ENCODE measurements around the gene KEAP1. TPM values are rescaled to one million over a fixed set of nuclear protein-coding genes. Genes with fewer than 3 reads are reported as not detected.

KEAP1 gene
- polyA plus RNA-seq, 1 donor from 2014 or later, result 39.0 TPM

GRCh38 chr19:10450191-10450852, 52.8 kb downstream of the KEAP1 start:
- Histone ChIP-seq H4K20me1 (ENCODE audit: insufficient read depth) (no peaks in the 10 kb centered on the region), H3K27ac (ENCODE audit: low read length) (no peak overlapping the region), H3K79me2 (replicated peaks; ENCODE audit: insufficient read depth, low read length) (peaks cover 6% of the 10 kb centered on the region), H3F3A (ENCODE audit: insufficient read depth, low read length, poor library complexity, severe bottlenecking) (no peaks in the 10 kb centered on the region), H3K4me2 (ENCODE audit: low read length) (no peak overlapping the region), H3K4me3 (ENCODE audit: low read length) (no peak overlapping the region), H2AFZ (ENCODE audit: low read depth, low read length) (no peak overlapping the region), H3K9ac (ENCODE audit: low read length) (no peak overlapping the region), H3K27me3 (ENCODE audit: insufficient read depth, low read depth, low read length) (no peaks in the 10 kb centered on the region), H3K36me3 (ENCODE audit: insufficient read depth, low read length) (no peaks in the 10 kb centered on the region), H3K9me3 (ENCODE audit: low read length) (no peaks in the 10 kb centered on the region), H3K9me2 (ENCODE audit: insufficient read depth, low read length) (no peaks in the 10 kb centered on the region)
- TF ChIP-seq TAF1 (IDR thresholded peaks at IDR 0.05; ENCODE audit: low read depth) (no peak), EP300 (conservative IDR thresholded peaks at IDR 0.05; ENCODE audit: poor library complexity, severe bottlenecking) (no peak), EZH2 (IDR thresholded peaks at IDR 0.05; ENCODE audit: borderline replicate concordance, insufficient read depth, low read length, poor library complexity, severe bottlenecking) (no peak), MXI1 (conservative IDR thresholded peaks at IDR 0.05; ENCODE audit: poor library complexity, severe bottlenecking) (no peak), POLR2AphosphoS5 (IDR thresholded peaks at IDR 0.05) (no peak), SMC3 (conservative IDR thresholded peaks at IDR 0.05; ENCODE audit: poor library complexity) (no peak), CTCF (IDR thresholded peaks at IDR 0.05; ENCODE audit: poor library complexity, severe bottlenecking) (no peak), RAD21 (conservative IDR thresholded peaks at IDR 0.05) (no peak), REST (IDR thresholded peaks at IDR 0.05; ENCODE audit: borderline replicate concordance) (no peak)

GRCh38 chr19:10449037-10449436, 54.1 kb downstream of the KEAP1 start:
- no peaks in the 10 kb centered on the region for H3K9me3 ChIP-seq (ENCODE audit: low read length)
- no peak overlapping the region for H3K4me3 ChIP-seq (ENCODE audit: low read length)
- no peaks in the 10 kb centered on the region for H3K9me2 ChIP-seq (ENCODE audit: insufficient read depth, low read length)
- H2AFZ ChIP-seq (ENCODE audit: low read depth, low read length), result no peak overlapping the region
- no peaks in the 10 kb centered on the region for H4K20me1 ChIP-seq (ENCODE audit: insufficient read depth)
- H3K27ac ChIP-seq (ENCODE audit: low read length), result no peak overlapping the region
- no peaks in the 10 kb centered on the region for H3F3A ChIP-seq (ENCODE audit: insufficient read depth, low read length, poor library complexity, severe bottlenecking)
- no peak overlapping the region for H3K4me2 ChIP-seq (ENCODE audit: low read length)
- TF ChIP-seq CTCF (IDR thresholded peaks at IDR 0.05; ENCODE audit: poor library complexity, severe bottlenecking) (no peak), SMC3 (conservative IDR thresholded peaks at IDR 0.05; ENCODE audit: poor library complexity) (no peak), POLR2AphosphoS5 (IDR thresholded peaks at IDR 0.05) (no peak), RAD21 (conservative IDR thresholded peaks at IDR 0.05) (no peak), EZH2 (IDR thresholded peaks at IDR 0.05; ENCODE audit: borderline replicate concordance, insufficient read depth, low read length, poor library complexity, severe bottlenecking) (no peak), EP300 (conservative IDR thresholded peaks at IDR 0.05; ENCODE audit: poor library complexity, severe bottlenecking) (no peak), TAF1 (IDR thresholded peaks at IDR 0.05; ENCODE audit: low read depth) (no peak), REST (IDR thresholded peaks at IDR 0.05; ENCODE audit: borderline replicate concordance) (no peak), MXI1 (conservative IDR thresholded peaks at IDR 0.05; ENCODE audit: poor library complexity, severe bottlenecking) (no peak)
- peaks cover 6% of the 10 kb centered on the region for H3K79me2 ChIP-seq (replicated peaks; ENCODE audit: insufficient read depth, low read length)
- no peak overlapping the region for H3K9ac ChIP-seq (ENCODE audit: low read length)
- H3K36me3 ChIP-seq (ENCODE audit: insufficient read depth, low read length), result no peaks in the 10 kb centered on the region
- no peaks in the 10 kb centered on the region for H3K27me3 ChIP-seq (ENCODE audit: insufficient read depth, low read depth, low read length)

Measured in neural cell (in vitro differentiated cells).